Pancreas (tissue), 10 donors: Measurements from ENCODE around the gene SAP25. TPM values are rescaled to one million over a fixed set of nuclear protein-coding genes. Genes with fewer than 3 reads are reported as not detected.

Experiments used
- ATAC-seq, 4 donors: fragments of 200-7000 bp; cut with Tn5 transposase; one replicate each; pipeline versions ENCODE4 v1.8.0 to v1.9.1; 2020; ENCODE audit warnings: mild to moderate bottlenecking in 4 of 4, moderate library complexity in 4 of 4
- DNase-seq, 6 donors: peaks; one replicate each; pipeline ENCODE4 v3.0.0-alpha.2; 2020
- FAIRE-seq: peaks from 2 replicates; lab custom pipeline; 2012; peaks lifted over from hg19 to GRCh38; lab: Jason Lieb, UNC
- H3K27ac ChIP-seq, 4 donors: fragments of 200-600 bp; sonication (generic); 1 replicate in 3 of 4; 2 replicates in 1 of 4; pipeline versions ENCODE4 v1.5.0 to v1.8.0; 2020
- H3K27me3 ChIP-seq, 4 donors: fragments of 200-600 bp; one replicate each; pipeline ENCODE4 v1.8.0; 2021
- H3K36me3 ChIP-seq, 3 donors: fragments of 200-600 bp; sonication (generic) in 1 of 3; one replicate each; pipeline versions ENCODE4 v1.5.0 to v1.8.0; 2020 to 2021
- H3K4me1 ChIP-seq, 3 donors: fragments of 200-600 bp; one replicate each; pipeline ENCODE4 v1.8.0; 2021
- H3K4me3 ChIP-seq, 4 donors: fragments of 200-600 bp; sonication (generic) in 2 of 4; one replicate each; pipeline versions ENCODE4 v1.5.0 to v1.8.0; 2020 to 2021
- H3K9me3 ChIP-seq, 4 donors: fragments of 200-600 bp; one replicate each; pipeline ENCODE4 v1.8.0; 2021
- WGBS, 2 donors: extraction: QIAGEN DNeasy Blood & Tissue Kit; methylation state at CpG; one replicate each; pipeline ENCODE4 v1.1.7; 2013; 5-methylcytosine and 5-hydroxymethylcytosine counted together
- intact Hi-C, 3 donors: fragments of 100-400 bp; cut with DNase I; formaldehyde crosslinking; loops; one replicate each; pipeline versions ENCODE4 v1.11.1 to v1.14.2; 2022
- polyA plus RNA-seq, 2 donors: library from polyadenylated mRNA; stranded (reverse); fragments of 200-250 nt; gene quantifications; one replicate each; pipeline ENCODE4 v1.2.3, GENCODE V29; 2013
- total RNA-seq, 6 donors: library from RNA; stranded (reverse); fragmentation: NEBNext Ultra II Directional in 4 of 6; extraction: Animal tissue kit (Norgen Biotek cat#: 25700) in 4 of 6; gene quantifications; one replicate each; pipeline versions ENCODE4 v1.2.1 to v1.2.4, GENCODE V29; 2021 to 2023
- TF ChIP-seq, protein P1 (sequence below), 4 donors: fragments of 200-600 bp; sonication (generic) in 3 of 4; IDR thresholded peaks; one replicate each; pipeline versions ENCODE4 v1.5.0 to v1.8.0; 2021; ENCODE audit warnings: antibody characterized with exemption in 4 of 4
- donor health status: healthy with polysubstance abuse.
- donor health status: DM: no; HTN: no; CAD: no; lungs with moderate emphysema.
- donor health status: DM: no; HTN: no; CAD: no.
- donor health status: control.
- donor health status: control.
- donor health status: Bipolar disorder and iron deficiency.
- donor health status: DM: yes; HTN: yes; CAD: no.
- donor health status: DM: no; HTN: no; CAD: no.
- donor health status: DM: no; HTN: no; CAD: no.
- donor health status: DM: yes; HTN: yes; CAD: no.

Gene SAP25
- total and polyA plus RNA-seq, 8 donors = 0.39 to 17.8 (median 2.6) TPM

DNA sequence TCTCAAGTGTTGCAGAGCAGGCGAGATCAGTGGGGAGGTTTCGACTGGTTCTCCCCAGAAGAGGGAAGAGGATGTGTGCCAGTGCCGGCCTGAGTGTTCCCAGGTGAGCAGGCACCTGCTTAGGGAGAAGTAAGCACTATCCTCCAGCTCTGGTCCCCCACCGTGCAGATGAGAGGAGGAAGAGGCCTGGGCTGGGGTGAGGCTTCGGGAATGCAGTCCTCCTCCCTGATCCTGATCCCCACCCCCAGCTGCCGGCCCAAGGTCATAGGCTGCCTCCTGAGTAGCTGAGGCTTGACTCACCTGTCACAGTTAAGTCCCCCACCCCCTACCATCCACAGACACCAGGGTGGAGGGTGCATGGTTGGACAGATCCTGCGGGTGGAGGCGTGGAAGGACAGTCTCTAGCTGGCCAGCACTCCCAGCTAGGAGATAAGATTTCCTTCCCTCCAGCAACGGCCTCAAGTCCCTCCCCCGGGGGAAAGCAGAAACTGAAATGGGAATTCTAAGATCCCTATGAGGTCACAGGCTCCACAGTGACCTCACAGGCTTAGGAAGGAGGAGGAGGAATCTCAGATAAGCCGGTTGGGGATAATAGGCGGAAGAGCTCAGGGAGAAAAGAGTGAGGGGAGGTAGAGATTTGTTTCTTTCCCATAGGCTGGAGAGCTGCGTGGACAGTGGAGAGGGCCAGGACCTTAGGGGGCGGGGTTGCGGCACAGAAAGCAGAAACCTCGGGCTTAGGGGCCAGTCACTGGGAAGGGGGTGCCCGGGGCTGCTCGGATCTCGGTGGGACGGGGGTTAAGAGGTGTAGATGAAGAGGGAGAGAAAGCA, 11.2 kb upstream of the SAP25 start:
- peaks cover 19 to 28% (median 24%) of the 10 kb centered on the region in 3 donors for H3K4me1 ChIP-seq
- FAIRE-seq = no peak
- H3K9me3 ChIP-seq = no peaks in the 10 kb centered on the region
- H3K27me3 ChIP-seq = no peaks in the 10 kb centered on the region
- H3K36me3 ChIP-seq = peaks cover 2 to 15% (median 13%) of the 10 kb centered on the region in 3 donors
- 1 to 2% methylated on average over 18 to 20 of the region's 20 CpGs for WGBS, 2 donors
- H3K4me3 ChIP-seq = peak overlapping the region; percentile 85 to 100 (median 98)
- TF ChIP-seq, protein P1, sequence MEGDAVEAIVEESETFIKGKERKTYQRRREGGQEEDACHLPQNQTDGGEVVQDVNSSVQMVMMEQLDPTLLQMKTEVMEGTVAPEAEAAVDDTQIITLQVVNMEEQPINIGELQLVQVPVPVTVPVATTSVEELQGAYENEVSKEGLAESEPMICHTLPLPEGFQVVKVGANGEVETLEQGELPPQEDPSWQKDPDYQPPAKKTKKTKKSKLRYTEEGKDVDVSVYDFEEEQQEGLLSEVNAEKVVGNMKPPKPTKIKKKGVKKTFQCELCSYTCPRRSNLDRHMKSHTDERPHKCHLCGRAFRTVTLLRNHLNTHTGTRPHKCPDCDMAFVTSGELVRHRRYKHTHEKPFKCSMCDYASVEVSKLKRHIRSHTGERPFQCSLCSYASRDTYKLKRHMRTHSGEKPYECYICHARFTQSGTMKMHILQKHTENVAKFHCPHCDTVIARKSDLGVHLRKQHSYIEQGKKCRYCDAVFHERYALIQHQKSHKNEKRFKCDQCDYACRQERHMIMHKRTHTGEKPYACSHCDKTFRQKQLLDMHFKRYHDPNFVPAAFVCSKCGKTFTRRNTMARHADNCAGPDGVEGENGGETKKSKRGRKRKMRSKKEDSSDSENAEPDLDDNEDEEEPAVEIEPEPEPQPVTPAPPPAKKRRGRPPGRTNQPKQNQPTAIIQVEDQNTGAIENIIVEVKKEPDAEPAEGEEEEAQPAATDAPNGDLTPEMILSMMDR (IDR thresholded peaks at IDR 0.05) = no peak
- intact Hi-C loops = no loop called here
- peak overlapping the region; percentile 98 to 100 (median 99) for H3K27ac ChIP-seq
- ATAC-seq = peak; percentile 0 to 13 (median 0)
- peak in 5 of 6 donors; percentile 75 to 81 (median 77) for DNase-seq

DNA sequence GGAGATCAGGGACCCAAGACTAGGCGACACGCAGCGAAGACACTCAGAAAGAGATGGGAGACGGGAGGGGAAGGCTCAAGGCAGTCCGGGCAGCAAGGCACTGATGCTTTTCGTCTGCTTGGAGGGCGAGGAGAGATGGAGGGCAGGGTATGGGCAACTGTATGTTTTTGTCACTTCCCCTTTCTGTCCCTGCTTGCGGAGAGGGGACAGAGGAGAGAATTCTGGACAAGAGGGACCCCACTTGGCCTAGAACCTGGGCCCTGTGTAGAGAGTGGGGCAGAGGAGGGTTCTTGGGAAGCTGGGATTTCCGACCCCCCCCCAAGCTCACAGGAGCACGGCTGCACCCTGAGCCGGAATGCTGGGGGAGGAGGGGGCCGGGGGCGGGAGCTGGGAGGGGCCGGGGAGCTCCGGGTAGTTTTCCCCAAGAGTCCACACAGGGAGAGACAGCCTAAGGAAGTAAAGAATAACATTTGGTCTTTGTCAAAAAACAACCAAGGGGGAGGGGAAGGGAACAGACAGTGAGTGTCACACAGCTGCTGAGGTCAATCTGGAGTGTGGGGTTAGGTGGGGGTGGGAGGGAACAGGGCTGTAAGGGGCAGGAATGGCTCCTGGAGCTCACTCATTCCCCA, 10.5 kb upstream of the SAP25 start:
- peak in 1 of 6 donors; percentile 31 for DNase-seq
- 42 to 47% methylated on average over 15 of the region's 15 CpGs for WGBS, 2 donors
- Histone ChIP-seq H3K9me3 (no peaks in the 10 kb centered on the region), H3K27ac (peak overlapping the region; percentile 98 to 100 (median 99)), H3K4me3 (peak overlapping the region in 3 of 4 donors; percentile 85 to 100 (median 99)), H3K36me3 (peaks cover 3 to 22% (median 13%) of the 10 kb centered on the region in 3 donors), H3K4me1 (peaks cover 19 to 28% (median 24%) of the 10 kb centered on the region in 3 donors), H3K27me3 (no peaks in the 10 kb centered on the region)
- ATAC-seq = no peak
- TF ChIP-seq, protein P1 (IDR thresholded peaks at IDR 0.05) = no peak
- FAIRE-seq = no peak
- intact Hi-C loops = no loop called here

DNA sequence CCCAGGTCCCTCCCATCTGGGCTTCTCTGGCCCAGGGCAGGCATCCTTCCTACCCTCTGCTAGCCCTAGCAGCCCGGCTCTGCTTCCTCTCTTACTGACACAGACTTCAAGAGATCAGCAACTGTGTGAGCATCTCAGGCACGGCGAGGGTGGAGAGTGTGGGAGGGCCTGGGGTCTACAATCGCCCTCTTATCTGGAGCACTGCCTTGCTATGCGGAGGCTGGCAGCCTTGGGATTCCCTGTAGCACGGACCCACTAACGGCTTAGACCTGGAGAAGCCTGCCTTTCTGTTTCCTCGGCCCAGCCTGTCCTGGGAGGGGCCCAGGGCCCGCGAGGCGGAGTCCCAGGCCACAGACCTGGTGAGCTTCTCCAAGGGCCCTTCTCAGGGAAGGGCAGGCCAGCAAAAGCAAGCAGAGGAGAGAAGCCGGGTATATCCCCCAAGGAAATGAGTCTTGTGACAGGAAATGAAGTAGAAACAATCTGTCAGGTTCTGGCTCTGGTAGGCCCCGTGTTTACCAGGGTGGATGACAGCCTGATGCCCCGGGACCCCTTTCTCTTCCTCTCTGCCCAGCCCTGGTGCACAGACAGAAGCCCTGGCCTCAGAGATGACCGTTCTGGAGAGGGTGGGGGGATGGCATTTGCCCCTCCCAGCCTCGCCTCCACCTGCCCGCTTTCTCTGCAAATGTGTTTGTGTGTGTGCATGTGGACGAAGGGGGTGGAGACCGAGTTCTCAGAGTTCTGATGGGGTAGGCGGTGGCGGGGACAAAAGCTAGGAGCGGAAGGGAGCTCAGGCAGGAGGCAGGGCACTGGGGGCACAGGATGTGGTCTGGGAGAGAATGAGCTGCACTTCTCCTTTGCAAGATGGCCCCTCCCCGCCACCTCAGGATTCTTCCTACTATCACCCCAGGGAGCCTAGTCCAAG, 9.7 kb upstream of the SAP25 start:
- 34 to 38% methylated on average over 23 of the region's 23 CpGs for WGBS, 2 donors
- TF ChIP-seq, protein P1 (IDR thresholded peaks at IDR 0.05) = no peak
- Histone ChIP-seq H3K27ac (peak overlapping the region; percentile 98 to 100 (median 99)), H3K27me3 (no peaks in the 10 kb centered on the region), H3K4me1 (peaks cover 19 to 28% (median 24%) of the 10 kb centered on the region in 3 donors), H3K4me3 (peak overlapping the region in 2 of 4 donors; percentile 85 to 100), H3K9me3 (no peaks in the 10 kb centered on the region), H3K36me3 (peaks cover 3 to 25% (median 17%) of the 10 kb centered on the region in 3 donors)
- FAIRE-seq (no peak), DNase-seq (peak in 4 of 6 donors; percentile 6 to 74 (median 68)), ATAC-seq (no peak)
- intact Hi-C loops = no loop called here

DNA sequence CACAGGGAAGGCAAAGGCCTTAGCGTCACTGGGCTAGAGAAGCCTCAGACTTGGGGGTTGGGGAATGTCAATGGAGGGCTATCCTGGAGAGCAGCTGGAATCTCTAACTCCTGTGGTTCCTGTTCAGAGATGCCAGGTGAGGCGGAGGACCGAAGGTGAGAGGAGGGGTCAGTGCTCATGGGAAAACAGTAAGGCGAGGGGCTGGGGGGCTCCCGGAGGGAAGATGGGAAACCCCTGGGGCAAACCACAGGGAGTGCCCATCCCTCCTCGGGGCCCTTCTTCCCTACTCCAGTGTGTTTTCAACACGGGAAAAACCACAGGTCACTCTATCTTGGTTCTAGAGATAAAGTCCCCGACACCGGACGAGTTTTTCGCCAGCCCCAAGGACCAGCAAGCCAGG, 8.9 kb upstream of the SAP25 start:
- TF ChIP-seq, protein P1 (IDR thresholded peaks at IDR 0.05) = no peak
- WGBS, 2 donors = 25 to 26% methylated on average over 11 of the region's 11 CpGs
- FAIRE-seq (no peak), ATAC-seq (no peak), DNase-seq (peak in 2 of 6 donors; percentile 41 to 66)
- Histone ChIP-seq H3K36me3 (peaks cover 6 to 33% (median 25%) of the 10 kb centered on the region in 3 donors), H3K9me3 (no peaks in the 10 kb centered on the region), H3K27me3 (no peaks in the 10 kb centered on the region), H3K4me1 (peaks cover 19 to 28% (median 24%) of the 10 kb centered on the region in 3 donors), H3K4me3 (peak overlapping the region in 2 of 4 donors; percentile 85 to 100), H3K27ac (peak overlapping the region; percentile 62 to 100 (median 86))
- intact Hi-C loops = no loop called here
